Measurements from ENCODE around the gene SLC41A3.
"Not testable (repeated sequence)": the region's sequence is repeated elsewhere in the genome, so short reads cannot be mapped to it uniquely, and the experiment has no call there.

The SLC41A3 gene

DNA sequence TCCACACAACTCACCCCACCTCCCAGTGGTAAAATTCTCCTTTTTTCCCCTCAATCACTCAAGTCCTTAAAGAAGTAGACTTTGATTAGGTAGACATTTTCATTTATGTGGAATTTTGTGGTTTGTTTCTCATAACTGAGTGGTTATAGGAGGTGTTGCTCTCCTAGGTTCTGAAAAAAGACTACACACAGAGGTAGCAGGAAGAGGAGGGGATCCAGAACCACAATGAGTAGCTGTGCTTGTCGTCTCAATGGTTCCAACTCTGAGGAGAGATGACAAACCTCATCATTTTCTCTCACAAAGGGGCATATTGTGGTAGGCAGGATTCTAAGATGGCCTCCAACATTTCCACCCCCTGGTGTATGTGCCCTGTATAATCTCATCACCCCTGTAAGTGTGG is 120.1 kb downstream of the SLC41A3 start:
- not testable (repeated sequence) for H3K27ac ChIP-seq (ENCODE audit: low read depth, low read length); H3K4me2 ChIP-seq (ENCODE audit: low read length); H3K4ac ChIP-seq (ENCODE audit: low read depth, low read length); H4K5ac ChIP-seq (ENCODE audit: low read length); H4K8ac ChIP-seq (ENCODE audit: low read depth, low read length); H3K36me3 ChIP-seq (ENCODE audit: control insufficient read depth, insufficient read depth, low read length); H3K9ac ChIP-seq (ENCODE audit: low read length); H3K18ac ChIP-seq (ENCODE audit: low read length); DNase-seq; H3K79me1 ChIP-seq (ENCODE audit: low read length); H3K23ac ChIP-seq (ENCODE audit: low read length); H3K4me3 ChIP-seq (ENCODE audit: low read length); H2BK120ac ChIP-seq (ENCODE audit: low read depth, low read length); H2BK5ac ChIP-seq (ENCODE audit: low read length); H3K79me2 ChIP-seq (ENCODE audit: control insufficient read depth, insufficient read depth, low read length); H3K27me3 ChIP-seq (ENCODE audit: insufficient read depth, low read length, poor library complexity); H3K4me1 ChIP-seq (ENCODE audit: control insufficient read depth, low read depth, low read length); H2AK5ac ChIP-seq (ENCODE audit: low read length); H3K56ac ChIP-seq (ENCODE audit: low read length); H2BK15ac ChIP-seq (replicated peaks; ENCODE audit: low read depth)
- no CpG with 5 or more reads among the region's 1 CpG for WGBS (ENCODE audit: extremely low coverage, insufficient coverage, low lambda C conversion rate)

DNA sequence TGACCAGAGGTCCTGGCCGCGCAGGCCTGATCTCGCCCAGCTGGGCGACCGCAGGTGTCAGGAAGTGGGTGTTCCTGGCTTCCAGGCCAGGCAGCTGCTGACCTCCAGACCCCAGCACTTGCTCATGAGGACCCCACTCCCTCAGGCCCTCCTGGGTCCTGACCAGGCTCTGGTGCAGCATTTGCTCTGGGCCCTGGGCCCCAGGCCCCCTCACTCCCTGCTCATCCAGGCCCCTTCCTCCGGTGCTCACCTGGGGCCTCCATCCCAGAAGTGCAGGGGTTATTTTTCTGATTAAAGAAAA is 122.7 kb downstream of the SLC41A3 start:
- Histone ChIP-seq H4K5ac (ENCODE audit: low read length) (no peak overlapping the region), H2AK5ac (ENCODE audit: low read length) (no peak overlapping the region), H3K79me1 (ENCODE audit: low read length) (no peaks in the 10 kb centered on the region), H3K4me2 (ENCODE audit: low read length) (no peak overlapping the region), H3K27me3 (ENCODE audit: insufficient read depth, low read length, poor library complexity) (no peaks in the 10 kb centered on the region), H4K8ac (ENCODE audit: low read depth, low read length) (no peak overlapping the region), H2BK5ac (ENCODE audit: low read length) (no peak overlapping the region), H3K56ac (ENCODE audit: low read length) (no peak overlapping the region), H2BK15ac (replicated peaks; ENCODE audit: low read depth) (no peak overlapping the region), H3K4me3 (ENCODE audit: low read length) (no peak overlapping the region), H3K27ac (ENCODE audit: low read depth, low read length) (no peak overlapping the region), H3K18ac (ENCODE audit: low read length) (no peak overlapping the region), H3K9ac (ENCODE audit: low read length) (no peak overlapping the region), H3K4me1 (ENCODE audit: control insufficient read depth, low read depth, low read length) (no peaks in the 10 kb centered on the region), H3K36me3 (ENCODE audit: control insufficient read depth, insufficient read depth, low read length) (no peaks in the 10 kb centered on the region), H2BK120ac (ENCODE audit: low read depth, low read length) (no peak overlapping the region), H3K23ac (ENCODE audit: low read length) (no peak overlapping the region), H3K79me2 (ENCODE audit: control insufficient read depth, insufficient read depth, low read length) (no peaks in the 10 kb centered on the region), H3K4ac (ENCODE audit: low read depth, low read length) (no peak overlapping the region)
- no CpG with 5 or more reads among the region's 6 CpGs for WGBS (ENCODE audit: extremely low coverage, insufficient coverage, low lambda C conversion rate)
- DNase-seq: no peak

- Histone ChIP-seq H3K4me1 (ENCODE audit: control insufficient read depth, low read depth, low read length) (no peaks in the 10 kb centered on the region), H3K79me2 (ENCODE audit: control insufficient read depth, insufficient read depth, low read length) (no peaks in the 10 kb centered on the region), H2BK15ac (replicated peaks; ENCODE audit: low read depth) (no peak overlapping the region), H3K23ac (ENCODE audit: low read length) (no peak overlapping the region), H2BK120ac (ENCODE audit: low read depth, low read length) (no peak overlapping the region), H3K79me1 (ENCODE audit: low read length) (no peaks in the 10 kb centered on the region), H2AK5ac (ENCODE audit: low read length) (no peak overlapping the region), H3K4me2 (ENCODE audit: low read length) (no peak overlapping the region), H3K18ac (ENCODE audit: low read length) (no peak overlapping the region), H3K27me3 (ENCODE audit: insufficient read depth, low read length, poor library complexity) (no peaks in the 10 kb centered on the region), H3K4ac (ENCODE audit: low read depth, low read length) (no peak overlapping the region), H3K9ac (ENCODE audit: low read length) (no peak overlapping the region), H4K5ac (ENCODE audit: low read length) (no peak overlapping the region), H2BK5ac (ENCODE audit: low read length) (no peak overlapping the region), H3K36me3 (ENCODE audit: control insufficient read depth, insufficient read depth, low read length) (no peaks in the 10 kb centered on the region), H3K56ac (ENCODE audit: low read length) (no peak overlapping the region), H3K27ac (ENCODE audit: low read depth, low read length) (no peak overlapping the region), H4K8ac (ENCODE audit: low read depth, low read length) (no peak overlapping the region), H3K4me3 (ENCODE audit: low read length) (no peak overlapping the region)
- no CpG with 5 or more reads among the region's 11 CpGs for WGBS (ENCODE audit: extremely low coverage, insufficient coverage, low lambda C conversion rate)
- no peak for DNase-seq
These were observed 123.3 kb downstream of the SLC41A3 start for GRCh38 chr3:125960456-125961288.

DNA sequence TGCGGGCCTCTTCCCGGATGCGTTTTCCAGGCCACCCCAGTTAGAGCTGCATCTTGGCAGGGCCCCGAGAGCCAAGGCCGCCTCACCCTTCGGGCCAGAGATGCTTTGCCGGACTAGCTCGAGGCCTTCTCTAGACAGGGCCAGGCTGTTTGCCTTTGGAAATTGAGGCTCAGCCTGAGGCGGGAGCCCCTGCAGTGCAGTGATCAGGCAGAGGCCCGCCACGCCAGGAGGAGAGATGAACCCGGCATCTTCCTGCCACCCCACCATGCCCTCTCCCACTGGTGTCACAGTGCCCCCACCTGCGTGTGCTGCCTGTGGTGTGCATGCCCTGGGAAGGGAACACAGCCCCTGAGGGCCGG is 123.9 kb downstream of the SLC41A3 start:
- H3K23ac ChIP-seq (ENCODE audit: low read length): no peak overlapping the region
- H3K27me3 ChIP-seq (ENCODE audit: insufficient read depth, low read length, poor library complexity): no peaks in the 10 kb centered on the region
- no peak overlapping the region for H3K27ac ChIP-seq (ENCODE audit: low read depth, low read length)
- H3K4me2 ChIP-seq (ENCODE audit: low read length): no peak overlapping the region
- H3K9ac ChIP-seq (ENCODE audit: low read length): no peak overlapping the region
- no CpG with 5 or more reads among the region's 14 CpGs for WGBS (ENCODE audit: extremely low coverage, insufficient coverage, low lambda C conversion rate)
- H4K8ac ChIP-seq (ENCODE audit: low read depth, low read length): no peak overlapping the region
- H2BK5ac ChIP-seq (ENCODE audit: low read length): no peak overlapping the region
- H3K79me2 ChIP-seq (ENCODE audit: control insufficient read depth, insufficient read depth, low read length): no peaks in the 10 kb centered on the region
- no peak overlapping the region for H2BK120ac ChIP-seq (ENCODE audit: low read depth, low read length)
- H3K4me1 ChIP-seq (ENCODE audit: control insufficient read depth, low read depth, low read length): no peaks in the 10 kb centered on the region
- no peak overlapping the region for H4K5ac ChIP-seq (ENCODE audit: low read length)
- no peaks in the 10 kb centered on the region for H3K79me1 ChIP-seq (ENCODE audit: low read length)
- no peak overlapping the region for H3K56ac ChIP-seq (ENCODE audit: low read length)
- H3K4me3 ChIP-seq (ENCODE audit: low read length): no peak overlapping the region
- H2BK15ac ChIP-seq (replicated peaks; ENCODE audit: low read depth): no peak overlapping the region
- DNase-seq: no peak
- no peaks in the 10 kb centered on the region for H3K36me3 ChIP-seq (ENCODE audit: control insufficient read depth, insufficient read depth, low read length)
- no peak overlapping the region for H3K18ac ChIP-seq (ENCODE audit: low read length)
- H3K4ac ChIP-seq (ENCODE audit: low read depth, low read length): no peak overlapping the region
- no peak overlapping the region for H2AK5ac ChIP-seq (ENCODE audit: low read length)

GRCh38 chr3:125959317-125960065 is 124.4 kb downstream of the SLC41A3 start:
- Histone ChIP-seq H3K79me2 (ENCODE audit: control insufficient read depth, insufficient read depth, low read length) (no peaks in the 10 kb centered on the region), H3K27ac (ENCODE audit: low read depth, low read length) (no peak overlapping the region), H3K4me1 (ENCODE audit: control insufficient read depth, low read depth, low read length) (no peaks in the 10 kb centered on the region), H2BK120ac (ENCODE audit: low read depth, low read length) (no peak overlapping the region), H2AK5ac (ENCODE audit: low read length) (no peak overlapping the region), H2BK15ac (replicated peaks; ENCODE audit: low read depth) (no peak overlapping the region), H3K9ac (ENCODE audit: low read length) (no peak overlapping the region), H3K4me2 (ENCODE audit: low read length) (no peak overlapping the region), H3K23ac (ENCODE audit: low read length) (no peak overlapping the region), H3K18ac (ENCODE audit: low read length) (no peak overlapping the region), H3K27me3 (ENCODE audit: insufficient read depth, low read length, poor library complexity) (no peaks in the 10 kb centered on the region), H2BK5ac (ENCODE audit: low read length) (no peak overlapping the region), H4K8ac (ENCODE audit: low read depth, low read length) (no peak overlapping the region), H3K36me3 (ENCODE audit: control insufficient read depth, insufficient read depth, low read length) (no peaks in the 10 kb centered on the region), H3K4me3 (ENCODE audit: low read length) (no peak overlapping the region), H3K56ac (ENCODE audit: low read length) (no peak overlapping the region), H3K79me1 (ENCODE audit: low read length) (no peaks in the 10 kb centered on the region), H3K4ac (ENCODE audit: low read depth, low read length) (no peak overlapping the region), H4K5ac (ENCODE audit: low read length) (no peak overlapping the region)
- DNase-seq: no peak
- no CpG with 5 or more reads among the region's 39 CpGs for WGBS (ENCODE audit: extremely low coverage, insufficient coverage, low lambda C conversion rate)

Data from mesendoderm (in vitro differentiated cells).